Muscle layer of colon (tissue), 2 donors: Measurements from ENCODE around the gene FASN.

Experiments used
- H3K27ac ChIP-seq: one replicate; pipeline ENCODE4 v1.7.0; 2013; ENCODE audit warnings: low read depth, mild to moderate bottlenecking, low read length, moderate library complexity
- H3K27me3 ChIP-seq, 2 donors: one replicate each; pipeline ENCODE4 v1.7.0; 2013; ENCODE audit warnings: low read length in 2 of 2, mild to moderate bottlenecking in 2 of 2; ENCODE audit not compliant: insufficient read depth in 2 of 2, control insufficient read depth in 1 of 2
- H3K36me3 ChIP-seq: one replicate; pipeline ENCODE4 v1.7.0; 2013; ENCODE audit warnings: mild to moderate bottlenecking, low read length; ENCODE audit not compliant: insufficient read depth
- H3K4me1 ChIP-seq: one replicate; pipeline ENCODE4 v1.7.0; 2013; ENCODE audit warnings: mild to moderate bottlenecking, low read length; ENCODE audit not compliant: insufficient read depth
- H3K4me3 ChIP-seq, 2 donors: one replicate each; pipeline ENCODE4 v1.7.0; 2013; ENCODE audit warnings: low read length in 2 of 2, low read depth in 1 of 2, mild to moderate bottlenecking in 1 of 2, moderate library complexity in 1 of 2
- H3K9ac ChIP-seq: one replicate; pipeline ENCODE4 v1.7.0; 2013; ENCODE audit warnings: low read length
- H3K9me3 ChIP-seq: one replicate; pipeline ENCODE4 v1.7.0; 2013; ENCODE audit warnings: mild to moderate bottlenecking, low read length
- donor health status: abdominal sarcoma.
- donor health status: Adenocarcinoma of cecum.

The FASN gene

GRCh38 chr17:82116246-82116645 is 18.2 kb upstream of the FASN start:
- Histone ChIP-seq H3K27me3 (no peaks in the 10 kb centered on the region), H3K4me1 (no peaks in the 10 kb centered on the region), H3K27ac (no peak overlapping the region), H3K4me3 (no peak overlapping the region), H3K9me3 (no peaks in the 10 kb centered on the region), H3K9ac (no peak overlapping the region), H3K36me3 (peaks cover 15% of the 10 kb centered on the region)

- no peaks in the 10 kb centered on the region for H3K9me3 ChIP-seq
- H3K27me3 ChIP-seq: no peaks in the 10 kb centered on the region
- peaks cover 15% of the 10 kb centered on the region for H3K36me3 ChIP-seq
- no peak overlapping the region for H3K27ac ChIP-seq
- H3K4me3 ChIP-seq: no peak overlapping the region
- no peak overlapping the region for H3K9ac ChIP-seq
- H3K4me1 ChIP-seq: no peaks in the 10 kb centered on the region
Observed at GRCh38 chr17:82114872-82115271, 16.8 kb upstream of the FASN start.

GRCh38 chr17:82114447-82114846 is 16.4 kb upstream of the FASN start:
- no peak overlapping the region for H3K9ac ChIP-seq
- no peaks in the 10 kb centered on the region for H3K27me3 ChIP-seq
- H3K4me1 ChIP-seq: no peaks in the 10 kb centered on the region
- peaks cover 15% of the 10 kb centered on the region for H3K36me3 ChIP-seq
- no peaks in the 10 kb centered on the region for H3K9me3 ChIP-seq
- H3K27ac ChIP-seq: no peak overlapping the region
- H3K4me3 ChIP-seq: no peak overlapping the region

GRCh38 chr17:82113941-82114340 is 15.9 kb upstream of the FASN start:
- Histone ChIP-seq H3K9me3 (no peaks in the 10 kb centered on the region), H3K27ac (no peak overlapping the region), H3K27me3 (no peaks in the 10 kb centered on the region), H3K4me1 (no peaks in the 10 kb centered on the region), H3K36me3 (peaks cover 15% of the 10 kb centered on the region), H3K9ac (no peak overlapping the region), H3K4me3 (no peak overlapping the region)

DNA sequence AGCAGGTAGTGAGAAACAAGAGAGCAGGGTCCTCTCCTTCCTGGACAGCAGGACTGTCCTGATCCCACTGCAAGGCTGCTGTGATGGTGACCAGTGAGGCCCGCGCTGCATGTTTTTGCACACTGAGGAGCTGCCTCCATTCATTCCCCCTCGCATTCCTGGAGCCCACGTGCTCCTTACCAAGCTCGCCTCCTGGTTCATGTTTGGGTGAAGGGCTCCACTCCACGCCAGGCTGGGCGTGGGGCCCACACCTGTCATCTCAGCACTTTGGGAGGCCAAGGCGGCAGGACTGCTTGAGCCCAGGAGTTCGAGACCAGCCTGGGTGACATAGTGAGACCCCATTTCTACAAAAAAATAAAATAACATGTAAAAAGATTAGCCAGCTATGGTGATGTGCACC is 15.4 kb upstream of the FASN start:
- H3K4me3 ChIP-seq: no peak overlapping the region
- no peaks in the 10 kb centered on the region for H3K9me3 ChIP-seq
- no peak overlapping the region for H3K9ac ChIP-seq
- H3K4me1 ChIP-seq: no peaks in the 10 kb centered on the region
- H3K27ac ChIP-seq: no peak overlapping the region
- H3K36me3 ChIP-seq: peaks cover 15% of the 10 kb centered on the region
- H3K27me3 ChIP-seq: no peaks in the 10 kb centered on the region

- H3K9ac ChIP-seq: no peak overlapping the region
- H3K4me3 ChIP-seq: no peak overlapping the region
- H3K27me3 ChIP-seq: no peaks in the 10 kb centered on the region
- no peaks in the 10 kb centered on the region for H3K9me3 ChIP-seq
- no peak overlapping the region for H3K27ac ChIP-seq
- H3K4me1 ChIP-seq: no peaks in the 10 kb centered on the region
- peaks cover 15% of the 10 kb centered on the region for H3K36me3 ChIP-seq
Observed at GRCh38 chr17:82112914-82113311, 14.9 kb upstream of the FASN start.

DNA sequence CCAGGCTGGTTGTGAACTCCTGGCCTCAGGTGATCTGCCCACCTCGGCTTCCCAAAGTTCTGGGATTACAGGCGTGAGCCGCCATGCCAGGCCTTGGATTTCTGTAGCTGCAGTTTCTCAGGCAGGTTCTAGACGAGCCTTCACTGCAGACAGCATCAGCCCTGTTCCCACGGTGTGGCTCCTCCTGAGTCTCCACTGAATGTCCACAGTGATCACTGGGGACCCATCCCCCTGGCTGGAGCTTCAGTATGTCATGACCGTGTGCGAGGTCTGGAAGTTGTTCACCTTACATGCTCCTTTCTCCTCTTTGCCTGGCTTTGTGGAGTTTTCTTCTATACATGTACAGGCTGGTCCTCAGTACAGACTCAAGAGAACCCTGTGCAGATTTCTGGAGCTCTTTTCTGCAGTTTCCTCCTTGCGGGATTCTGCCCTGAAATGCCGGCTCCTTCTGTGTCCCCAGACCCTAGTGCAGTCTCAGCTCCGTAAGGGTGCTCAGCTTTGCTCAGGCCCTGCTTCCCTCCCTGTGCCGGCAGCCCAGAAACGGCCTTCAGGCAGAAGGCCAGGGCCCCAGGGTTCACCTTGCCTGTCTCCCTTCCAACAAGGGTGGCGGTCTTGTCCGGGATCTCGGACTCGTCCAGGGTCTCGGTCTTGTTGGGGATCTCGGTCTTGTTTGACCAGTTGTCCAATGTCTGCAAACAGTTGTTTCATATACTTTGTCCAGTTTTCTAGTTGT is 14.3 kb upstream of the FASN start:
- no peak overlapping the region for H3K27ac ChIP-seq

DNA sequence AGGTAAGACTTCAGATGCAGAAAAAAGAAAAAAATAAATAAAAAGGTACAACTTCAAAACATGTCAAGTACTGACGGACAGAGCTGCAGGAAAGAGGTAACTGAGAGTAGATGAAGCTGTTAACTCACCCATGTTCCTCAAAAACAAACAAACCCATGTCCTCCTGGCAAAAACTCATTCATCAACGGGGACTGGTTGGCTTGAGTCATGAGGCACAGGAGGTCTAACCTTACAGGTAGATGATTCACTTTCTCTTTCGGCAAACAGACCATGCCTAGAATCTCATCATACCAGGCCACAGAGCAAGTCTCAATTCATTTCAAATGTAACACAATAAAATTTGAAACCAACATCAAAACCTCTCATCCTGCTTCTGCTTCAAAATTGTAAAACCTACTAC is 12.3 kb upstream of the FASN start:
- Histone ChIP-seq H3K27ac (no peak overlapping the region), H3K9ac (no peak overlapping the region), H3K4me1 (peaks cover 3% of the 10 kb centered on the region), H3K9me3 (no peaks in the 10 kb centered on the region), H3K4me3 (no peak overlapping the region), H3K27me3 (no peaks in the 10 kb centered on the region), H3K36me3 (peaks cover 15% of the 10 kb centered on the region)

More for the DNA sequence above, 14.3 kb upstream of the FASN start:
- H3K4me3 ChIP-seq: no peak overlapping the region
- H3K4me1 ChIP-seq: no peaks in the 10 kb centered on the region
- no peak overlapping the region for H3K9ac ChIP-seq
- H3K36me3 ChIP-seq: peaks cover 15% of the 10 kb centered on the region
- no peaks in the 10 kb centered on the region for H3K27me3 ChIP-seq
- H3K9me3 ChIP-seq: no peaks in the 10 kb centered on the region

DNA sequence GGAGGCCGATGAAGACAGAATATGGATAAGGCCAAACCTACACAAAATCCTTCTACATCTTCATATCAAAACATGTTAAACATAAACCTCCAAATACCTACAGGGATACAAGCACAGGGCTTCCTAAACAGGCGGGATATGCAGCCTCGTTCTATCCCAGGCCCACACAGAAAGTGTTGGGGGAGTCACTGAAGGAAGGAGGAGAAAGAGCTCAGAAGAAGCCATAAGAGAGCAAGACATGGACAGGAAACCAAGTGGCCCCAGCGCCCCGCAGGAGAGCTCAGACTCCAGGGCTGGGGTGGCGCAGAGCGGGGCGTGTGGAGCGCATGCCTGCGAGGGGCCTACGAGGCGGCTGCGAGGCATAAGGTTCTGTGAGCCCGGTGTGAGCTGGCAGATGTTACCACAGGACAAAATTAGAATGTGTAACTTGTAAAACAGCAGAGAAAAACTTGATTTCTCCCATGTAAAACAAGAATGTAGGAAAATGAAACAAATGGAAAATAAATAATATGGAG is 11.0 kb upstream of the FASN start:
- no peak overlapping the region for H3K27ac ChIP-seq
- no peak overlapping the region for H3K9ac ChIP-seq
- H3K9me3 ChIP-seq: no peaks in the 10 kb centered on the region
- no peak overlapping the region for H3K4me3 ChIP-seq
- no peaks in the 10 kb centered on the region for H3K27me3 ChIP-seq
- H3K4me1 ChIP-seq: peaks cover 6% of the 10 kb centered on the region
- H3K36me3 ChIP-seq: peaks cover 15% of the 10 kb centered on the region

GRCh38 chr17:82108496-82108945 is 10.5 kb upstream of the FASN start:
- Histone ChIP-seq H3K9ac (no peak overlapping the region), H3K27me3 (no peaks in the 10 kb centered on the region), H3K4me3 (no peak overlapping the region), H3K36me3 (peaks cover 13% of the 10 kb centered on the region), H3K4me1 (peaks cover 11% of the 10 kb centered on the region), H3K27ac (no peak overlapping the region), H3K9me3 (no peaks in the 10 kb centered on the region)

DNA sequence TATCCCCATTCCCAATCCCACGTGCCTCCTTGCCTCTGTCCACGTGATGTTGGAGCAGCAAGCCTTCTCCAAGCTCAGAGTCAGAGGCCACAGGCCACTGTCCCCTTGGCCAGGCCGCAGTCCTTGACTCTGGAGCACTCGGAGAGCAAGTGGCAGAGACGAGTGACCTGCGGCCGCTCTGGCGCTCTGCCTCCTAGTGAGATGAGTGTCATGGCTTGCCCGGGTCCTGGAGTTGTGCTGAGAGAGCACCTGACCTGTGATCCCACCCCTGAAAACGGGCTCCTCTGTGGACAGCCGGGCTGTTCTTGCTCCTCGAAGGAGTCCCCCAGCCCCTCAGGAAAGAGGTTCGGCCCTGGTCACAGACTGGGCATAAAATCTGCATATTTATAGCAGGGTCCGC is 10.0 kb upstream of the FASN start:
- H3K9me3 ChIP-seq: no peaks in the 10 kb centered on the region
- peaks cover 15% of the 10 kb centered on the region for H3K4me1 ChIP-seq
- no peak overlapping the region for H3K27ac ChIP-seq
- peaks cover 8% of the 10 kb centered on the region for H3K36me3 ChIP-seq
- no peak overlapping the region for H3K4me3 ChIP-seq
- no peak overlapping the region for H3K9ac ChIP-seq
- no peaks in the 10 kb centered on the region for H3K27me3 ChIP-seq

GRCh38 chr17:82107341-82107860 is 9.4 kb upstream of the FASN start:
- no peak overlapping the region for H3K9ac ChIP-seq
- peaks cover 15% of the 10 kb centered on the region for H3K4me1 ChIP-seq
- H3K27me3 ChIP-seq: no peaks in the 10 kb centered on the region
- peaks cover 3% of the 10 kb centered on the region for H3K36me3 ChIP-seq
- no peak overlapping the region for H3K4me3 ChIP-seq
- no peak overlapping the region for H3K27ac ChIP-seq
- H3K9me3 ChIP-seq: no peaks in the 10 kb centered on the region
